K562 treated with DMSO at 1 percent for 24 hours (cell line): ENCODE results near the gene SRGAP2B. TPM values are rescaled to one million over a fixed set of nuclear protein-coding genes. Genes with fewer than 3 reads are reported as not detected.

Experiments used
- total RNA-seq: library from RNA; unstranded; fragments of 300-600 nt; gene quantifications from 2 replicates; pipeline ENCODE4 v1.2.3, GENCODE V29; 2022; ENCODE audit warnings: low read depth; ENCODE audit not compliant: insufficient read depth

SRGAP2B gene
- total RNA-seq, result 9.9 and 10.6 TPM in 2 replicates

DNA sequence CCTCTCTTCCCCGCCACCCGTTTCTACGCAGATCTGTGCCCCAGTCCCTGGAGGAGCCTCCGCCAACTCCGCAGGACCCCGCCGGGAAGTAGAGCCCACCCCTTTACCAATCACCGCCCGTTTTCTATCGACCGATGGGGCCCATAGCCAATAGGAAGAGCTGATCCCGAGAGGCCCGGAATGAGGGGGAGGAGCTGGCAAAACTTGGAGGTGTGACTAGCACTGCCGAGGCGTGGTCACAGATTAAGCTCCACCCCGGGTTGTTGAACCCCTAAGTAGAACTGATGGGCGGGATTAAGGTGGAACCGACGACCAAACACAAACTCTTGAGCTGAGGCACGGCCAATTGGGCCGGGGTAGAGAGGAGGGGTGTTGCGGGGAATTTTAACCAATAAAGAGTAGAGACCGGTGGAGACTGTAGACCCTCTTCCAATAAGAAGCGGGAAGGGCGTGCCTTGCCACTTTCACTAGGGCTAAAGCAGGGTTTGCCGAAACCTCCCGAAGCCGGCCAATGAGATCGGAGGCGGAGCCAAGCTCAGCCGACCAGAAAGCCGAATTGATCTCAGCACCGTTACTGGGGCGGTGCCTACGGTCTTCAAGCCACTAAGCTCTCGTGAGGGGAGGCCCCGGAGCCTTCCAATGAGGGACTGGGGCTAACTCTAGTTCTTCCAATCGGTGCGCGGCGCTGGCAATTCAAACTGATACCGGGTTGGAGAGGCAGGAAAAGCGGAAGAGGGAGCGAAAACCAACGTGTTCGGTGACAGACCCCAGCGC lies at the start of gene SRGAP2B, which contains the start of gene FAM72D:
Gene SRGAP2B (minus strand): TSS at position 45 of the 774 bp plus-strand sequence. CDS start 2,427 bp downstream, outside the sequence.
Gene FAM72D (plus strand): TSS at position 691 of the 774 bp plus-strand sequence. CDS start 874 bp downstream, outside the sequence.

Other genes with a start within 250 kb of the SRGAP2B start
- 5.6 and 6.5 TPM in 2 replicates for gene FAM72D, start 646 bp upstream of the SRGAP2B start, total RNA-seq
- not detected in 2 replicates for gene PPIAL4D, start 146.8 kb upstream of the SRGAP2B start, total RNA-seq